K562 (cell line): ENCODE measurements around the gene TRAIP. TPM values are rescaled to one million over a fixed set of nuclear protein-coding genes. Genes with fewer than 3 reads are reported as not detected.
A peak's percentile ranks its signal among the peaks of the same experiment; 100 is the strongest.

Experiments
- ATAC-seq: fragments of 200-7000 bp; cut with Tn5 transposase; 3 replicates; pipeline ENCODE4 v1.9.1; 2020; ENCODE audit warnings: moderate library complexity
- BruUV-seq: library from RNA; stranded (reverse); fragments of 400-500 nt; replicated peaks from 2 replicates; lab custom pipeline; 2021; lab: Mats Ljungman, UMichigan
- CTCF ChIA-PET: fragments of 300-600 bp; formaldehyde crosslinking; extraction: SDS; loops from one replicate; lab custom pipeline; 2021; ENCODE audit warnings: low intra/inter-chr PET ratio; lab: Yijun Ruan, JAX
- POLR2A ChIA-PET: fragments of 300-600, 350-650 bp; sonication (Branson Sonifier 250); formaldehyde crosslinking; extraction: SDS; loops from one replicate; lab custom pipeline; 2021; ENCODE audit warnings: antibody characterized with exemption, inconsistent platforms; lab: Yijun Ruan, JAX
- DNase-seq, 4 experiments: peaks; one replicate each; pipeline versions ENCODE4 v3.0.0 to v3.0.0-alpha.2; 2011 to 2018; ENCODE audit warnings: low spot score in 3 of 4, mixed read lengths in 3 of 4; ENCODE audit errors: extremely low read depth in 1 of 4
- FAIRE-seq: peaks from 2 replicates; lab custom pipeline; 2011; peaks lifted over from hg19 to GRCh38; lab: Jason Lieb, UNC
- H2AFZ ChIP-seq: 2 replicates; pipeline ENCODE4 v1.6.0; 2011; ENCODE audit warnings: low read depth, low read length, control low read depth, inconsistent platforms
- H3K27ac ChIP-seq: fragments of 200-600 bp; 3 replicates; pipeline ENCODE4 v1.8.0; 2011; ENCODE audit warnings: low read depth, mild to moderate bottlenecking, control low read depth, inconsistent platforms, low read length, moderate library complexity, mixed read lengths; ENCODE audit errors: extremely low read depth
- H3K27me3 ChIP-seq, 2 experiments: fragments of 300-600 bp in 1 of 2; 2 replicates in 1 of 2; 3 replicates in 1 of 2; pipeline versions ENCODE4 v1.6.0 to v1.8.0; 2011; ENCODE audit warnings: inconsistent platforms in 2 of 2, low read length in 2 of 2, mild to moderate bottlenecking in 1 of 2, mixed read lengths in 1 of 2, moderate library complexity in 1 of 2; ENCODE audit not compliant: control insufficient read depth in 2 of 2, insufficient read depth in 2 of 2
- H3K36me3 ChIP-seq: fragments of 300-600 bp; 3 replicates; pipeline ENCODE4 v1.8.0; 2011; ENCODE audit warnings: mild to moderate bottlenecking, low read length, inconsistent platforms; ENCODE audit not compliant: control insufficient read depth, insufficient read depth
- H3K4me1 ChIP-seq, 2 experiments: fragments of 200-600 bp in 1 of 2; replicated peaks in 1 of 2; 2 replicates in 1 of 2; 3 replicates in 1 of 2; pipeline versions ENCODE4 v1.5.1 to v1.8.0; 2011; ENCODE audit warnings: inconsistent platforms in 2 of 2, low read length in 2 of 2, mild to moderate bottlenecking in 1 of 2, mixed read lengths in 1 of 2, moderate library complexity in 1 of 2; ENCODE audit not compliant: control insufficient read depth in 2 of 2, insufficient read depth in 2 of 2
- H3K4me2 ChIP-seq: 2 replicates; pipeline ENCODE4 v1.6.1; 2011; ENCODE audit warnings: low read length, control low read depth, inconsistent platforms, mixed read lengths; ENCODE audit not compliant: insufficient read depth
- H3K4me3 ChIP-seq: fragments of 200-600 bp; sonication (generic), shearing (Covaris generic); 2 replicates; pipeline ENCODE4 v1.5.1; 2016; ENCODE audit warnings: control low read depth, inconsistent platforms
- H3K79me2 ChIP-seq: fragments of 200-600 bp; 3 replicates; pipeline ENCODE4 v1.8.0; 2011; ENCODE audit warnings: low read length, inconsistent platforms; ENCODE audit not compliant: control insufficient read depth, insufficient read depth
- H3K9ac ChIP-seq, 2 experiments: 2 replicates each; pipeline versions ENCODE4 v1.6.0 to v1.6.1; 2011; ENCODE audit warnings: low read depth in 2 of 2, low read length in 2 of 2, control low read depth in 1 of 2, inconsistent platforms in 1 of 2, mild to moderate bottlenecking in 1 of 2, mixed read lengths in 1 of 2; ENCODE audit not compliant: insufficient read depth in 1 of 2
- H3K9me1 ChIP-seq: one replicate; pipeline ENCODE4 v1.6.0; 2011; ENCODE audit warnings: inconsistent platforms, mild to moderate bottlenecking, low read length, moderate library complexity; ENCODE audit not compliant: control insufficient read depth, insufficient read depth
- H3K9me3 ChIP-seq: replicated peaks from 2 replicates; pipeline ENCODE4 v1.5.1; 2011; ENCODE audit warnings: low read depth, low read length, inconsistent platforms; ENCODE audit not compliant: control insufficient read depth, insufficient read depth
- H4K20me1 ChIP-seq: replicated peaks from 2 replicates; pipeline ENCODE4 v1.6.1; 2011; ENCODE audit warnings: low read length, inconsistent platforms, mixed read lengths; ENCODE audit not compliant: control insufficient read depth, insufficient read depth
- CREB5 ChIP-seq: fragments of 250-450 bp; sonication (Bioruptor Pico); IDR thresholded peaks from 2 replicates; pipeline ENCODE4 v1.5.0; 2020; ENCODE audit warnings: mild to moderate bottlenecking
- ETS2 ChIP-seq: IDR thresholded peaks from 2 replicates; pipeline ENCODE4 v1.6.1; 2016; ENCODE audit warnings: borderline replicate concordance, missing genetic modification characterization, mild to moderate bottlenecking, moderate library complexity, missing compliant biosample characterization; ENCODE audit not compliant: poor library complexity, severe bottlenecking
- HCFC1 ChIP-seq: IDR thresholded peaks from 2 replicates; pipeline ENCODE4 v1.6.1; 2012; ENCODE audit warnings: low read depth, low read length, improper control_type of control experiment
- KDM5B ChIP-seq: fragments of 200-600 bp; sonication (generic); IDR thresholded peaks from 2 replicates; pipeline ENCODE4 v1.6.1; 2012; ENCODE audit warnings: low read depth, mild to moderate bottlenecking, moderate library complexity, low read length, control low read depth, inconsistent platforms; ENCODE audit not compliant: insufficient replicate concordance
- MYNN ChIP-seq, 2 experiments: sonication (generic); formaldehyde crosslinking in 1 of 2; IDR thresholded peaks; 2 replicates each; pipeline versions ENCODE4 v1.5.0 to v1.6.1; 2016 to 2020; ENCODE audit warnings: antibody characterized with exemption in 1 of 2, missing genetic modification reagents in 1 of 2
- TFAP4 ChIP-seq: sonication (generic); formaldehyde crosslinking; IDR thresholded peaks from 2 replicates; pipeline ENCODE4 v1.8.0; 2022; ENCODE audit warnings: missing genetic modification reagents, mild to moderate bottlenecking, moderate library complexity, borderline replicate concordance
- TRIM24 ChIP-seq, 2 experiments: fragments of 450-650 bp; IDR thresholded peaks; 2 replicates each; pipeline ENCODE4 v1.6.1; 2016
- TSC22D4 ChIP-seq: fragments of 450-650 bp; IDR thresholded peaks from 2 replicates; pipeline ENCODE4 v1.6.1; 2016; ENCODE audit warnings: missing genetic modification characterization, missing biosample characterization, control low read depth
- ZNF274 ChIP-seq: IDR thresholded peaks from 2 replicates; pipeline ENCODE4 v1.6.1; 2011; ENCODE audit warnings: low read depth, mild to moderate bottlenecking, low read length, moderate library complexity, borderline replicate concordance
- ZNF512 ChIP-seq: IDR thresholded peaks from 2 replicates; pipeline ENCODE4 v1.6.1; 2016; ENCODE audit warnings: missing genetic modification characterization, missing compliant biosample characterization
- WGBS: fragments of 100-300 bp; shearing (Covaris generic); methylation state at CpG from one replicate; pipeline ENCODE4 v1.1.6; 2016; ENCODE audit warnings: low coverage, mixed read lengths; ENCODE audit not compliant: insufficient coverage; ENCODE audit errors: missing lambda C conversion rate; 5-methylcytosine and 5-hydroxymethylcytosine counted together
- in situ Hi-C: fragments of 300-500 bp; cut with MboI; formaldehyde crosslinking; loops from 4 replicates; pipeline ENCODE4 v1.15.0; 2018; ENCODE audit warnings: inconsistent platforms, mixed read lengths
- intact Hi-C: fragments of 100-400 bp; cut with micrococcal nuclease; formaldehyde crosslinking; loops from 2 replicates; pipeline ENCODE4 v1.14.2; 2022
- polyA plus RNA-seq, 8 experiments: library from polyadenylated mRNA; depleted of rRNA in 4 of 8; stranded (reverse) in 5 of 8; unstranded in 3 of 8; fragments of >200 nt; fragmentation: Nextera tagmentation in 2 of 8; fragmentation: Illumina TruSeq in 1 of 8; extraction: Ambion mirVana in 2 of 8; extraction: Trizol in 1 of 8; gene quantifications; 2 replicates each; pipeline versions ENCODE4 v1.2.1 to v1.2.3, GENCODE V29; 2011 to 2014; ENCODE audit warnings: inconsistent platforms in 1 of 8, missing spikeins in 1 of 8
- total RNA-seq, 7 experiments: library from RNA; depleted of rRNA in 6 of 7; stranded (reverse); fragments of >200 nt in 6 of 7; fragmentation: Illumina TruSeq in 2 of 7; extraction: Trizol in 2 of 7; gene quantifications; 2 replicates each; pipeline versions ENCODE4 v1.2.1 to v1.2.3, GENCODE V29; 2011 to 2021; ENCODE audit warnings: low replicate concordance in 1 of 7

Gene TRAIP
- total and polyA plus RNA-seq, 9 of the 15 experiments (the other 6 are each of a cell fraction or from before 2014, with no cell fraction given) = 14.3 to 38.6 (median 21.2) TPM

GRCh38 chr3:49788056-49788455 lies 68.3 kb downstream of the TRAIP start (continued):
- TF ChIP-seq TFAP4 (CRISPR knock-in tag) = no peak
- TF ChIP-seq TRIM24 (IDR thresholded peaks at IDR 0.05) = no peak
- no peak for TF ChIP-seq CREB5
- no peak for TF ChIP-seq HCFC1
- no peak for TF ChIP-seq ZNF274

DNA sequence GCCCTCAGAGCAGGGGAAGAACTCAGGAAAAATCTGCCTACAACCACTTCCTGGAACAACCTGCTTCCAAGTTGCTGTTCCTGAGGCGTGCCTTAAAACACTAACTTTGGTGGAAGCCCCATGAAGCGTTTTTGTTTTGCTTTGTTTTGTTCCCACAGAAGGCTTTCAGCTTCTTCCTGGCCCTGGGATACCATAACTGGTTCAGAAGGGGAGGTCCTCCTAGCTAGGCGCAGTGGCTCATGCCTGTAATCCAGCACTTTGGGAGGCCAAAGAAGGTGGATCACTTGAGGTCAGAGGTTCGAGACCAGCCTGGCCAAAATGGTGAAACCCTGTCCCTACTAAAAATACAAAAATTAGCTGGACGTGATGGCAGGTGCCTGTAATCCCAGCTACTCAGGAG lies 68.8 kb downstream of the TRAIP start:
- H3K4me2 ChIP-seq = peak overlapping the region; percentile 74; the same call in 1 of the 2 replicates
- no peak overlapping the region for H3K4me3 ChIP-seq
- POLR2A ChIA-PET = interaction anchor here (0.6 to 2.8 kb wide), 5 partner anchors 16 to 415 kb away, joined by 3 to 16 read pairs (median 3); partner anchors contain the start of gene INKA1
- no peaks in the 10 kb centered on the region for H3K9me3 ChIP-seq
- H3K4me1 ChIP-seq = peaks cover 12 to 23% of the 10 kb centered on the region in 2 experiments; a peak in 4 of 5 replicates
- intact Hi-C loops = no loop called here
- CTCF ChIA-PET = no interaction called here
- DNase-seq = no peak
- H3K36me3 ChIP-seq = peaks cover 14% of the 10 kb centered on the region; the same call in 2 of the 3 replicates
- no peaks in the 10 kb centered on the region for H3K27me3 ChIP-seq
- H3K9ac ChIP-seq = peak overlapping the region in 1 of 2 experiments; percentile 76; a peak in 2 of 4 replicates
- BruUV-seq = no TSS peak
- in situ Hi-C loops = no loop called here
- H3K79me2 ChIP-seq = peaks cover 40% of the 10 kb centered on the region
- H3K27ac ChIP-seq = peak overlapping the region; percentile 91; the same call in 2 of the 3 replicates
- FAIRE-seq = no peak
- WGBS = 57% methylated on average over 3 of the region's 5 CpGs
- no peak for ATAC-seq
- H2AFZ ChIP-seq = peak overlapping the region; percentile 82; the same call in 1 of the 2 replicates
- H3K9me1 ChIP-seq = no peaks in the 10 kb centered on the region
- H4K20me1 ChIP-seq = no peaks in the 10 kb centered on the region
- TF ChIP-seq ZNF512 (tag) (no peak), KDM5B (no peak), ETS2 (no peak), MYNN (IDR thresholded peaks at IDR 0.05) (no peak), MYNN (CRISPR knock-in tag; IDR thresholded peaks at IDR 0.05) (no peak), TSC22D4 (tag) (no peak)
